Fibroblast of lung (primary cell): ENCODE data around the gene TGFBR3. TPM values are rescaled to one million over a fixed set of nuclear protein-coding genes. Genes with fewer than 3 reads are reported as not detected.

Source experiments
- DNase-seq, 2 donors: peaks; one replicate each; pipeline versions ENCODE4 v3.0.0 to v3.0.0-alpha.2; 2010; ENCODE audit warnings: low read depth in 2 of 2
- H2AFZ ChIP-seq: 2 replicates; pipeline ENCODE4 v1.5.1; 2012; ENCODE audit warnings: low read length, control low read depth, inconsistent platforms
- H3K27ac ChIP-seq: 2 replicates; pipeline ENCODE4 v1.5.1; 2011; ENCODE audit warnings: low read length, control low read depth; ENCODE audit not compliant: insufficient read depth
- H3K27me3 ChIP-seq: 2 replicates; pipeline ENCODE4 v1.5.1; 2011; ENCODE audit warnings: mild to moderate bottlenecking, low read length; ENCODE audit not compliant: control insufficient read depth, insufficient read depth
- H3K36me3 ChIP-seq: 2 replicates; pipeline ENCODE4 v1.5.1; 2011; ENCODE audit warnings: low read length; ENCODE audit not compliant: control insufficient read depth, insufficient read depth
- H3K4me1 ChIP-seq: 2 replicates; pipeline ENCODE4 v1.5.1; 2011; ENCODE audit warnings: low read length; ENCODE audit not compliant: control insufficient read depth, insufficient read depth; ENCODE audit errors: extremely low read depth
- H3K4me2 ChIP-seq: 2 replicates; pipeline ENCODE4 v1.5.1; 2011; ENCODE audit warnings: low read length, control low read depth; ENCODE audit not compliant: insufficient read depth; ENCODE audit errors: extremely low read depth
- H3K4me3 ChIP-seq, 4 experiments: fragments of 200-600 bp in 1 of 4; sonication (generic) in 1 of 4; replicated peaks in 1 of 4; 2 replicates each; pipeline ENCODE4 v1.5.1; 2011 to 2016; ENCODE audit warnings: low read length in 4 of 4, low read depth in 3 of 4, mild to moderate bottlenecking in 3 of 4, control low read depth in 2 of 4, inconsistent platforms in 1 of 4, mixed read lengths in 1 of 4; ENCODE audit not compliant: insufficient read depth in 1 of 4; ENCODE audit errors: control extremely low read depth in 1 of 4
- H3K79me2 ChIP-seq: 2 replicates; pipeline ENCODE4 v1.5.1; 2012; ENCODE audit warnings: mild to moderate bottlenecking, low read length, inconsistent platforms; ENCODE audit not compliant: control insufficient read depth, insufficient read depth
- H3K9ac ChIP-seq: 2 replicates; pipeline ENCODE4 v1.5.1; 2011; ENCODE audit warnings: mild to moderate bottlenecking, low read length, control low read depth; ENCODE audit not compliant: insufficient read depth
- H3K9me3 ChIP-seq: 2 replicates; pipeline ENCODE4 v1.5.1; 2012; ENCODE audit warnings: low read depth, low read length; ENCODE audit not compliant: control insufficient read depth, insufficient read depth
- H4K20me1 ChIP-seq: 2 replicates; pipeline ENCODE4 v1.5.1; 2011; ENCODE audit warnings: low read length; ENCODE audit not compliant: control insufficient read depth, insufficient read depth; ENCODE audit errors: extremely low read depth
- EZH2 ChIP-seq: IDR thresholded peaks from 2 replicates; pipeline ENCODE4 v1.5.1; 2012; ENCODE audit warnings: low read length, control low read depth, mild to moderate bottlenecking; ENCODE audit errors: missing control alignments
- polyA plus RNA-seq, 2 donors: library from polyadenylated mRNA; depleted of rRNA in 1 of 2; stranded (reverse) in 1 of 2; unstranded in 1 of 2; fragments of >200 nt; gene quantifications; 2 replicates each; pipeline ENCODE4 v1.2.1, GENCODE V29; 2011 to 2012; ENCODE audit warnings: missing spikeins in 1 of 2
- total RNA-seq: library from RNA; depleted of rRNA; stranded (reverse); fragments of >200 nt; gene quantifications from 2 replicates; pipeline ENCODE4 v1.2.1, GENCODE V29; 2014
- TF ChIP-seq, protein P1 (sequence below), 2 donors: IDR thresholded peaks in 1 of 2; conservative IDR thresholded peaks in 1 of 2; 1 replicate in 1 of 2; 2 replicates in 1 of 2; pipeline ENCODE4 v1.5.1; 2011 to 2012; ENCODE audit warnings: low read length in 2 of 2, control low read depth in 1 of 2, inconsistent platforms in 1 of 2, low read depth in 1 of 2, mild to moderate bottlenecking in 1 of 2

Gene TGFBR3
- total and polyA plus RNA-seq, 2 donors (not counting 1 experiment from before 2014, with no cell fraction given): 68.3 to 98.1 TPM

DNA sequence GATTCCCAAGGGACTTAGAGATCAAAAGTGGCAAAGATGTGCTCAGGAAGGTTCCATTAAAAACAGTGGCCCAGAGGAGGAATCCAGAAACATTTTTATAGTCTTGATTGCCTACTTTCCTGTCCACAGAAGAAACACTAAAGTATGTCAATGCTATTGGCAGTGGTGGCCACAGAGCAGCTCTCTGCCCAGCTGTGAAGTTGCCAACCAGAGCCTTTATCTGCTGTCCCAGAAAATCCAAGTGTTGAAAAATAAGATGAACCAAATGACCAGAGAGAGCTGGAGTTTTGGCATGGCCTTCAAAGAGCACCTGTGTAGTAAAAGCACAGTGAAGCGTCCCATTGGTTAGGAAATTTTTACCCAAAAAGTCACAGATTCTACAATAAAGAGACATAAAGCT is 181.2 kb downstream of the TGFBR3 start:
- peaks cover 17% of the 10 kb centered on the region for H3K4me1 ChIP-seq
- H2AFZ ChIP-seq: no peak overlapping the region
- TF ChIP-seq, protein P1, sequence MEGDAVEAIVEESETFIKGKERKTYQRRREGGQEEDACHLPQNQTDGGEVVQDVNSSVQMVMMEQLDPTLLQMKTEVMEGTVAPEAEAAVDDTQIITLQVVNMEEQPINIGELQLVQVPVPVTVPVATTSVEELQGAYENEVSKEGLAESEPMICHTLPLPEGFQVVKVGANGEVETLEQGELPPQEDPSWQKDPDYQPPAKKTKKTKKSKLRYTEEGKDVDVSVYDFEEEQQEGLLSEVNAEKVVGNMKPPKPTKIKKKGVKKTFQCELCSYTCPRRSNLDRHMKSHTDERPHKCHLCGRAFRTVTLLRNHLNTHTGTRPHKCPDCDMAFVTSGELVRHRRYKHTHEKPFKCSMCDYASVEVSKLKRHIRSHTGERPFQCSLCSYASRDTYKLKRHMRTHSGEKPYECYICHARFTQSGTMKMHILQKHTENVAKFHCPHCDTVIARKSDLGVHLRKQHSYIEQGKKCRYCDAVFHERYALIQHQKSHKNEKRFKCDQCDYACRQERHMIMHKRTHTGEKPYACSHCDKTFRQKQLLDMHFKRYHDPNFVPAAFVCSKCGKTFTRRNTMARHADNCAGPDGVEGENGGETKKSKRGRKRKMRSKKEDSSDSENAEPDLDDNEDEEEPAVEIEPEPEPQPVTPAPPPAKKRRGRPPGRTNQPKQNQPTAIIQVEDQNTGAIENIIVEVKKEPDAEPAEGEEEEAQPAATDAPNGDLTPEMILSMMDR (conservative IDR thresholded peaks at IDR 0.05 in 1 of 2, IDR thresholded peaks at IDR 0.05 in 1 of 2; ENCODE audit: low read depth in 1 of 2, low read length in 2 of 2): no peak
- TF ChIP-seq EZH2: no peak
- no peaks in the 10 kb centered on the region for H3K27me3 ChIP-seq
- no peak overlapping the region for H3K4me3 ChIP-seq
- H3K9me3 ChIP-seq: no peaks in the 10 kb centered on the region
- peaks cover 5% of the 10 kb centered on the region for H3K36me3 ChIP-seq
- no peaks in the 10 kb centered on the region for H4K20me1 ChIP-seq
- H3K79me2 ChIP-seq: no peaks in the 10 kb centered on the region
- no peak overlapping the region for H3K9ac ChIP-seq
- no peak overlapping the region for H3K4me2 ChIP-seq
- H3K27ac ChIP-seq: no peak overlapping the region
- DNase-seq: no peak

DNA sequence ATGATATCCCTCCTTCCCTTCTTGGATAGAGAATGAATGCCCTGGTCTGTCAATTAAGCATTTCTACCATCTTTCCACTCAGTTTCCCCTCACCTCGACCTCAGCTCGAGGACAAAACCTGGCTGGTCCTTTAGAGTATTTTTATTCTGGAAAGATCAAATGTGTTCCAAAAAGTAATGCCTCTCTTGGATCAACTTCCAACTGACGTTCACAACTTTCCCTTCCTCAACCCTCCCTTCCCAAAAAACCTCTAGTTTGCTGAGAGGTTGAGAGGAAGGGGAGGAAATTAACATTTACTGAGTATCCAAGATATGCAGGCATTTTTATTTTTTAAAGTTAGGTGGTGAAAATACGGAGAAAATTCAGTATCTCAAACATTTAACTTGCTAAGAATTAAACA is 182.9 kb downstream of the TGFBR3 start:
- H3K4me2 ChIP-seq: no peak overlapping the region
- no peaks in the 10 kb centered on the region for H3K9me3 ChIP-seq
- peaks cover 5% of the 10 kb centered on the region for H3K36me3 ChIP-seq
- peaks cover 23% of the 10 kb centered on the region for H3K4me1 ChIP-seq
- H3K27ac ChIP-seq: no peak overlapping the region
- no peaks in the 10 kb centered on the region for H3K79me2 ChIP-seq
- no peak for DNase-seq
- no peaks in the 10 kb centered on the region for H4K20me1 ChIP-seq
- H3K9ac ChIP-seq: no peak overlapping the region
- H3K27me3 ChIP-seq: no peaks in the 10 kb centered on the region
- H2AFZ ChIP-seq: no peak overlapping the region
- no peak overlapping the region for H3K4me3 ChIP-seq
- no peak for TF ChIP-seq EZH2
- TF ChIP-seq, protein P1 (conservative IDR thresholded peaks at IDR 0.05 in 1 of 2, IDR thresholded peaks at IDR 0.05 in 1 of 2; ENCODE audit: low read depth in 1 of 2, low read length in 2 of 2): no peak

DNA sequence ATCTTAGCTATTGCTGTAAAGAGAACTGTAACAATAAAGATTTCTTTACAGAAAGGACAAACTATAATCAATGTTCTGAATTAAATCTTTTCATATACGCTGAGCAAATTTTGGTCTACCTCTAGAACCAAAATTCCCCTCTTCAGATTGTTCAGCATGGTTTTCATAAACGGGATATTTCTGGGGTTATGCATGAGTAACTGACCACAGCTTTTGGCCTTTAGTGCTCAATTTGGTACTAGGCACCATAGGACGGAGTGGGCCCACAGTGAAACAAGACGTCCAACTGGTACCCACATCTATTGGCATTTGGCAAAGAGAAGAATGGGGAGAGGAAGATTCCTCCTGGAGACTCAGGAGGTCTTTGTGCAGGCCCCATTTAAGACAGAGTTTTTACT is 184.5 kb downstream of the TGFBR3 start:
- Histone ChIP-seq H3K4me1 (peaks cover 25% of the 10 kb centered on the region), H3K4me2 (no peak overlapping the region), H3K27ac (peak overlapping the region; percentile 85), H3K9me3 (no peaks in the 10 kb centered on the region), H4K20me1 (no peaks in the 10 kb centered on the region), H2AFZ (no peak overlapping the region), H3K4me3 (no peak overlapping the region), H3K27me3 (no peaks in the 10 kb centered on the region), H3K9ac (no peak overlapping the region), H3K79me2 (no peaks in the 10 kb centered on the region), H3K36me3 (no peaks in the 10 kb centered on the region)
- TF ChIP-seq, protein P1 (conservative IDR thresholded peaks at IDR 0.05 in 1 of 2, IDR thresholded peaks at IDR 0.05 in 1 of 2; ENCODE audit: low read depth in 1 of 2, low read length in 2 of 2): no peak
- TF ChIP-seq EZH2: no peak
- peak in 1 of 2 donors; percentile 13 for DNase-seq
